Globus pallidus (tissue), 1 donor: ENCODE data around the gene THY1.

Experiments used
- DNase-seq: peaks from one replicate; pipeline ENCODE4 v3.0.0-alpha.2; 2015; ENCODE audit warnings: low spot score

Gene THY1

DNA sequence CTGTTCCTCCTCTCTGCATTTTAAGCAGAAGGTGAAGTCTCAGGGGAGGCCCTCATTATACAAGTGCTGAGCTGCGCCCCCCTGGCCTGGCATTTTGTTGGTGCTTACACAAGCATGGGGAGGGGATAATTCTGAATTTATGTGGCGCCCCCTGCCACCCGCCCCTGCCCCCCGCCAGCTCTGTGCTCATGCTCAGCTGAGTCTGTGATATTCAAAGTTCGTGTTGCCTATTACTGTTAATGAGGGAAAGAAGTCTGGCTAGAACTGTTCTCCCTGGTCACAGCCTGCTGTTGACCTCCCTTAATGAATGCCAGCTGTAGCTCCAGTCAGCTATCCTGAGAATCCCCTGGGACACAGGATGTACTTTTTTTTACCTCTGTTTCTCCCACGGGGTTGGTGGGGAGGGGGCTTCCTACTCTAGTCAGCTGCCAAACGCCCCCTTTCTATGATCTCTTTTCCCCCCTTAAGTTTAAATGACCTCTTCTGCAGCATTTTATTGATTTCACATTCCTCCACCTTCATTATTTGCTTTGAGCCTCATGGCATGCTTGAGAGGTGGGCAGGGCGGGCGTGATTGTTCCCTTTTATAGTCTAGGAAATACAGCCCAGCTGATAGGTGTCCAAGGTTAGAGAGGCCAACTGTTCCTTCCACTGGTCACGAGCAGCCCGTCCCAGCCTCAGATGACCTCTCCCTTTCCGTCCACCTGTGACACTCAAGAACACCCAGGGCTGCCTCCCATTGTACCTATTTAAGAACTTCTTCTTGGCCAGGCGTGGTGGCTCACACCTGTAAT, 53.6 kb downstream of the THY1 start:
- DNase-seq, result no peak

GRCh38 chr11:119368121-119369034, 54.6 kb downstream of the THY1 start:
- no peak for DNase-seq

- DNase-seq, result no peak
Observed at GRCh38 chr11:119367661-119368120, 55.3 kb downstream of the THY1 start.
